GM12865 (cell line): ENCODE results near the gene RHBDD1.

Experiments
- DNase-seq: peaks from one replicate; pipeline ENCODE4 v3.0.0; 2010; ENCODE audit warnings: low read depth
- H3K4me3 ChIP-seq: 2 replicates; pipeline ENCODE4 v1.5.1; 2011; ENCODE audit warnings: mild to moderate bottlenecking, low read depth, low read length, control low read depth
- TF ChIP-seq, protein P1 (sequence below): IDR thresholded peaks from 2 replicates; pipeline ENCODE4 v1.5.1; 2011; ENCODE audit warnings: low read length, control low read depth, low read depth, inconsistent platforms; ENCODE audit not compliant: insufficient read depth; ENCODE audit errors: missing control alignments

Gene RHBDD1

DNA sequence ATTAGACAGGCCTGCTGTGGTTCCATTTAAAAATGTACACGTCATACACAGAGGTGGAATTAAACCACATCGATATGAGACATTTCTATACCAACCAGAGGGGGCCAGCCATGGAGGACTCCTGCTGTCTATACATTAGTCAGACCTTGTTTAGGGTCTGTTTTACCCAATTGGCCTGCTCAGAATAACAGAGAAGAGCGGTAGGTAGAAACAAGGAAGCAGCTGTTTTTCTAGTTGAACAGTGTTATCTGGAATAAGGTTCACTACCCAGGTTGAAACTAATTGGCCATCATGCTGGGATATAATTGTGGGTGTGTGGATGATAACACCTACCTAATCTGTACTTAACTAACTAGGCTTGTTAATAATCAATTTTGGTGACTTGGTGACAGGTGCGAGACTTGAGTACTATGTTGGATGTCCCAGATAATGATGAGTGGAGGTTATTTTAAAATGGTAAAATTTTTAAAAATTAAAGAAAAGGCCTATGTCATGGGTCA lies 47.5 kb downstream of the RHBDD1 start:
- no peak for DNase-seq
- TF ChIP-seq, protein P1, sequence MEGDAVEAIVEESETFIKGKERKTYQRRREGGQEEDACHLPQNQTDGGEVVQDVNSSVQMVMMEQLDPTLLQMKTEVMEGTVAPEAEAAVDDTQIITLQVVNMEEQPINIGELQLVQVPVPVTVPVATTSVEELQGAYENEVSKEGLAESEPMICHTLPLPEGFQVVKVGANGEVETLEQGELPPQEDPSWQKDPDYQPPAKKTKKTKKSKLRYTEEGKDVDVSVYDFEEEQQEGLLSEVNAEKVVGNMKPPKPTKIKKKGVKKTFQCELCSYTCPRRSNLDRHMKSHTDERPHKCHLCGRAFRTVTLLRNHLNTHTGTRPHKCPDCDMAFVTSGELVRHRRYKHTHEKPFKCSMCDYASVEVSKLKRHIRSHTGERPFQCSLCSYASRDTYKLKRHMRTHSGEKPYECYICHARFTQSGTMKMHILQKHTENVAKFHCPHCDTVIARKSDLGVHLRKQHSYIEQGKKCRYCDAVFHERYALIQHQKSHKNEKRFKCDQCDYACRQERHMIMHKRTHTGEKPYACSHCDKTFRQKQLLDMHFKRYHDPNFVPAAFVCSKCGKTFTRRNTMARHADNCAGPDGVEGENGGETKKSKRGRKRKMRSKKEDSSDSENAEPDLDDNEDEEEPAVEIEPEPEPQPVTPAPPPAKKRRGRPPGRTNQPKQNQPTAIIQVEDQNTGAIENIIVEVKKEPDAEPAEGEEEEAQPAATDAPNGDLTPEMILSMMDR: no peak
- H3K4me3 ChIP-seq: no peak overlapping the region

DNA sequence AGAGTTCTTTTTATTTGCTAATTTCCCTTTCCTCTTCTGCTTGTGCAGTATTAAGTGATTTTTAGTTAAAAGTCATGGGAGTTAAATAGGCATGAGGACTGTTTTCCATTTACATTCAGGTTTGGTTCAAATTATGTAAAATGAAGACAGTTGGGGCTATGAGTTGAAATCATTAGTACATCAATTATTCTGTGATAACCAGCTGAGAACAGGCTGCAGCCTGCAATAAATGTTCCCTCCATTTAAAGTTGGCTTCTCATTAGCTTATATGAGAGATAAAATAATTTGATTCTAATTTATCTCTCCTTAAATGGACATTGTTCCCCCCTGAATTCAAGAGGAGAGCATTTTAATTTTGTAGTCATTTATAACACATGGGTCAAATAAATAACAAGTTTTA lies 48.3 kb downstream of the RHBDD1 start:
- no peak overlapping the region for H3K4me3 ChIP-seq
- no peak for DNase-seq
- TF ChIP-seq, protein P1: no peak

DNA sequence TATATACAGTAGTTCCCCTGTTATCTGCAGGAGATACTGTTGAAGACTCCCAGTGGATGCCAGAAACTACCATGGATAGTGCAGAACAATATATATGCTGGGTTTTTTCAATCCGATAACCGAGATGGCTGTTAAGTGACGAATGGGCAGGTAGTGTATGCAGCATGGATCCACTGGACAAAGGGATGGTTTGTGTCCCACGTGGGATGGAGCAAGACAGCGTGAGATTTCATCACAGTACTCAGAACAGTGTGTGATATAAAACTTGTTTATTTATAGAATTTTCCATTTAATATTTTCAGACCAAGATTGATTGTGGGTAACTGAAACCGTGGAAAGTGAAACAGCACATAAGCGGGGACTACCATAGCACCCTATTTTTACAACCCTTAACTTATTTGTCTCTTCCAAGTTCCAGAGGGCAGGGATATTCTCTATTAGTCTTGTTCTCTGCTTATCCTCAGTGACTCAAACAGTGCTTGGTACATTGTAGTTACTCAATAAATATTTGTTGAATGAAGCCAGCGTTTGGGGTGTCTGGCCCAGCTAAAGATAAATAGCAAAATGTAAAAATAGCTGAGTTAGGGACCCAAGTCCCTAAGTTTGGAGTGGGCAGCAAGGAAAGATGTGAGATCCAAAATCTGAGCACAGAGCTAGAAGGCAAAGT lies 50.0 kb downstream of the RHBDD1 start:
- TF ChIP-seq, protein P1: no peak
- H3K4me3 ChIP-seq: no peak overlapping the region
- no peak for DNase-seq

DNA sequence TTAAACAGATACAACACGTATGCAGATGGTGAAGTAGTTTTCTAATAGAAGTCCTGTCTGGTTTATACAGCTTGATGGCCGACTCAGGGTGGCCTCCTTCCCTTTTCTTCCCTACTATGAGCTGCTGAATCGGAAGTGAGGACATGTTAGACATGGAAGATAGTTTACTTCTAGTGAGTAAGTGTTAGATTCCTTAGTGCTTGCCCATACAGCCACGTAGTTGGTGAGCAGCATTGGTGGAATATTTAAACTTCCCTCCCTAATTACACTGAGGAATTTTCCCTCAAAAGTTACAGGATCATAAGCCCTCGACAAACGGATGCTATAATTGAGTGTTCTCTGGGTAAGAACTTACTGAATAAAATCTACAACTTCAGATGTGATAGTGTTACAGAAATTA lies 52.1 kb downstream of the RHBDD1 start:
- TF ChIP-seq, protein P1: no peak
- DNase-seq: no peak
- no peak overlapping the region for H3K4me3 ChIP-seq

DNA sequence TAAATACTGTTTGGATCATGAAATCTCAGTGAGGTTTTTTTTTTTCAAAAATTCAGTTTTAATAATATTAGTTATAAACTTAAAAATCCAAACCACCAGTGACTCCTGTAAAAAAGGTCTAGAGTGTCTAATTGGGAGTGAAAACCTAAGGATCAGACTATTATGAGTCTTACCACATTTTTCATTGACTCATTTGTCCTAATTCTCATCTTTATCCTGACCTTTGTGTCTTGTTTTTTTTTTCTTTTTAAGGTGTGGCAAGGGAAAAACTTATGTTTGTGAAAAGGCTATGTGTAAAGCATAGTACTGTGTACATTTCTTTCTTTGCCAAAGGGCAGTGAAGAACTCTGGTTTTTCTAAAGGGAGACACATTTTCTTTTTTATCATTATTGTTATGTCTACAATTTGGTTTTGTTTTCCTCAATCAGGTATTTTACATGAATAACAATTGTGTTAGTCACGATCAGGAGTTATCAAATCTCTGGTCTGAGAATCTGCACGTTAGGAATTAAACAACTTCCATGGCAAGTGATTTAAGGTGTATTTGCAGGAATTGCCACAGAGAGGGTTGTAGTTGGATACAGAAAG lies 52.6 kb downstream of the RHBDD1 start:
- no peak overlapping the region for H3K4me3 ChIP-seq
- TF ChIP-seq, protein P1: no peak
- no peak for DNase-seq

DNA sequence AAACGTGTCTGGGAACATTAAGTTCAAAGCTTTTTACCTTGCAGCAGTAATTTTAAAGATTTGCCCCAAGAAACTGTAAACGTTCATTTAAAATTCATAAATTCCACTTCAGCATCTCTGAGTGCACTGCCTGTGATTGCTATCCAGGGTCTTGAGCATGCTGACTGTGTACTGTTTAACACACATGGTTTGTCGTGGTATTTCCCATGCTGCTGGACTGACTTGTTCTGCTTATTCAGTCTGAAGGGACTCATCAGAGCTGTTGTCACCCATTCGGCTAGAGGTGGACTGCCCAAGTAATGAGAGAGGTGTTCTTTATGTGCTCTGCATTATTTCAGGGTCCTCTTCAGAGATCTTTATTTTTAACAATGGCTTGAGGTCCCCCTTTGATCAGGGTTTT lies 53.1 kb downstream of the RHBDD1 start:
- H3K4me3 ChIP-seq: no peak overlapping the region
- TF ChIP-seq, protein P1: no peak
- DNase-seq: no peak
